Keratinocyte (primary cell): ENCODE results near the gene NFATC4.

Experiments used
- CTCF ChIP-seq, 3 experiments: IDR thresholded peaks in 1 of 3; conservative IDR thresholded peaks in 1 of 3; optimal IDR thresholded peaks in 1 of 3; 2 replicates in 2 of 3; 3 replicates in 1 of 3; pipeline versions ENCODE3 to v1.5.1; 2011; ENCODE audit warnings: low read length in 3 of 3, mild to moderate bottlenecking in 3 of 3, moderate library complexity in 2 of 3, control low read depth in 1 of 3, inconsistent platforms in 1 of 3; ENCODE audit not compliant: insufficient read depth in 2 of 3; ENCODE audit errors: extremely low read depth in 1 of 3
- EZH2 ChIP-seq: IDR thresholded peaks from one replicate; pipeline ENCODE4 v1.6.1; 2012; ENCODE audit warnings: inconsistent platforms, mild to moderate bottlenecking, low read length, moderate library complexity

GRCh38 chr14:24331731-24332267 lies 36.2 kb upstream of the NFATC4 start:
- TF ChIP-seq CTCF (optimal IDR thresholded peaks at IDR 0.05 in 1 of 3, IDR thresholded peaks at IDR 0.05 in 1 of 3, conservative IDR thresholded peaks at IDR 0.05 in 1 of 3; ENCODE audit: extremely low read depth in 1 of 3, insufficient read depth in 2 of 3, low read length in 3 of 3) (peak in 1 of 3 experiments; percentile 8), EZH2 (no peak)
